Measurements from ENCODE around the gene ZBTB20.

Gene ZBTB20

GRCh38 chr3:114421204-114421603, 725.9 kb downstream of the ZBTB20 start:
- no peak for DNase-seq (ENCODE audit: low read depth)
- no peak overlapping the region for H3K4me3 ChIP-seq (ENCODE audit: control insufficient read depth, low read depth, low read length)
- TF ChIP-seq CTCF (IDR thresholded peaks at IDR 0.05; ENCODE audit: control insufficient read depth, insufficient read depth, low read depth, low read length, missing control alignments): no peak

GRCh38 chr3:114420072-114420471, 727.0 kb downstream of the ZBTB20 start:
- TF ChIP-seq CTCF (IDR thresholded peaks at IDR 0.05; ENCODE audit: control insufficient read depth, insufficient read depth, low read depth, low read length, missing control alignments): no peak
- DNase-seq (ENCODE audit: low read depth): no peak
- H3K4me3 ChIP-seq (ENCODE audit: control insufficient read depth, low read depth, low read length): no peak overlapping the region

GRCh38 chr3:114418724-114419543, 728.2 kb downstream of the ZBTB20 start:
- DNase-seq (ENCODE audit: low read depth): peak; percentile 90
- H3K4me3 ChIP-seq (ENCODE audit: control insufficient read depth, low read depth, low read length): no peak overlapping the region
- peak; percentile 65 for TF ChIP-seq CTCF (IDR thresholded peaks at IDR 0.05; ENCODE audit: control insufficient read depth, insufficient read depth, low read depth, low read length, missing control alignments)

GRCh38 chr3:114418107-114418506, 729.0 kb downstream of the ZBTB20 start:
- H3K4me3 ChIP-seq (ENCODE audit: control insufficient read depth, low read depth, low read length): no peak overlapping the region
- no peak for DNase-seq (ENCODE audit: low read depth)
- no peak for TF ChIP-seq CTCF (IDR thresholded peaks at IDR 0.05; ENCODE audit: control insufficient read depth, insufficient read depth, low read depth, low read length, missing control alignments)

GRCh38 chr3:114417675-114418074, 729.4 kb downstream of the ZBTB20 start:
- DNase-seq (ENCODE audit: low read depth): no peak
- H3K4me3 ChIP-seq (ENCODE audit: control insufficient read depth, low read depth, low read length): no peak overlapping the region
- TF ChIP-seq CTCF (IDR thresholded peaks at IDR 0.05; ENCODE audit: control insufficient read depth, insufficient read depth, low read depth, low read length, missing control alignments): no peak

- no peak for DNase-seq (ENCODE audit: low read depth)
- no peak overlapping the region for H3K4me3 ChIP-seq (ENCODE audit: control insufficient read depth, low read depth, low read length)
- no peak for TF ChIP-seq CTCF (IDR thresholded peaks at IDR 0.05; ENCODE audit: control insufficient read depth, insufficient read depth, low read depth, low read length, missing control alignments)
These were observed 729.8 kb downstream of the ZBTB20 start for GRCh38 chr3:114417265-114417664.
